ENCODE data around the gene RALGPS1.

DNA sequence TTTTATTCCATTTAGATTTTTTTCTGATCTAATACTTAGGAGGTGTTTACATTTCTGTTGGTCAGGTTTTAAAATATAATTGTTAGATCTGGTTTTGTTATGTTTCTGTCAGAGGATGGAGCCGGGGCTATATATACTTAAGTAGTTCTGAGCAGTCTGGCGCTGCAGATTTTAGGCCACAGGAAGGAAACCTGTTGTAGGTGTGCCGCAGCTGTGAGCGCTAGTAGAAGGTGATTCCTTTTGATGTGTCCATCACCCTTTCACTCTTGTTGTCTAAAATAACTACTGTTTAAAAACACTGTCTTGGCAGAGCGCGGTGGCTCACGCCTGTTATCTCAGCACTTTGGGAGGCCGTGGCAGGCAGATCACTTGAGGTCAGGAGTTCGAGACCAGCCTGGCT, 37.2 kb upstream of the RALGPS1 start:
- TF ChIP-seq, protein P1, sequence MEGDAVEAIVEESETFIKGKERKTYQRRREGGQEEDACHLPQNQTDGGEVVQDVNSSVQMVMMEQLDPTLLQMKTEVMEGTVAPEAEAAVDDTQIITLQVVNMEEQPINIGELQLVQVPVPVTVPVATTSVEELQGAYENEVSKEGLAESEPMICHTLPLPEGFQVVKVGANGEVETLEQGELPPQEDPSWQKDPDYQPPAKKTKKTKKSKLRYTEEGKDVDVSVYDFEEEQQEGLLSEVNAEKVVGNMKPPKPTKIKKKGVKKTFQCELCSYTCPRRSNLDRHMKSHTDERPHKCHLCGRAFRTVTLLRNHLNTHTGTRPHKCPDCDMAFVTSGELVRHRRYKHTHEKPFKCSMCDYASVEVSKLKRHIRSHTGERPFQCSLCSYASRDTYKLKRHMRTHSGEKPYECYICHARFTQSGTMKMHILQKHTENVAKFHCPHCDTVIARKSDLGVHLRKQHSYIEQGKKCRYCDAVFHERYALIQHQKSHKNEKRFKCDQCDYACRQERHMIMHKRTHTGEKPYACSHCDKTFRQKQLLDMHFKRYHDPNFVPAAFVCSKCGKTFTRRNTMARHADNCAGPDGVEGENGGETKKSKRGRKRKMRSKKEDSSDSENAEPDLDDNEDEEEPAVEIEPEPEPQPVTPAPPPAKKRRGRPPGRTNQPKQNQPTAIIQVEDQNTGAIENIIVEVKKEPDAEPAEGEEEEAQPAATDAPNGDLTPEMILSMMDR (IDR thresholded peaks at IDR 0.05): no peak
- TF ChIP-seq EP300 (IDR thresholded peaks at IDR 0.05) (no peak), HOXA7 (CRISPR knock-in tag; IDR thresholded peaks at IDR 0.05) (no peak), RCOR1 (IDR thresholded peaks at IDR 0.05; ENCODE audit: low read depth, low read length) (no peak), REST (IDR thresholded peaks at IDR 0.05) (no peak), POLR2A (IDR thresholded peaks at IDR 0.05; ENCODE audit: low read length) (no peak), SMC3 (IDR thresholded peaks at IDR 0.05) (no peak), CHD2 (IDR thresholded peaks at IDR 0.05; ENCODE audit: low read length, partially characterized antibody) (no peak), JUNB (IDR thresholded peaks at IDR 0.05) (no peak), ZSCAN20 (CRISPR knock-in tag; IDR thresholded peaks at IDR 0.05) (no peak), CEBPB (IDR thresholded peaks at IDR 0.05) (no peak), ESRRA (IDR thresholded peaks at IDR 0.05; ENCODE audit: borderline replicate concordance, low read length) (no peak)
- TF ChIP-seq, protein P2, sequence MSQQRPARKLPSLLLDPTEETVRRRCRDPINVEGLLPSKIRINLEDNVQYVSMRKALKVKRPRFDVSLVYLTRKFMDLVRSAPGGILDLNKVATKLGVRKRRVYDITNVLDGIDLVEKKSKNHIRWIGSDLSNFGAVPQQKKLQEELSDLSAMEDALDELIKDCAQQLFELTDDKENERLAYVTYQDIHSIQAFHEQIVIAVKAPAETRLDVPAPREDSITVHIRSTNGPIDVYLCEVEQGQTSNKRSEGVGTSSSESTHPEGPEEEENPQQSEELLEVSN (IDR thresholded peaks at IDR 0.05; ENCODE audit: borderline replicate concordance, low read depth): no peak

Measured in A549 (cell line).